Measurements from ENCODE around the gene CPEB3.

DNA sequence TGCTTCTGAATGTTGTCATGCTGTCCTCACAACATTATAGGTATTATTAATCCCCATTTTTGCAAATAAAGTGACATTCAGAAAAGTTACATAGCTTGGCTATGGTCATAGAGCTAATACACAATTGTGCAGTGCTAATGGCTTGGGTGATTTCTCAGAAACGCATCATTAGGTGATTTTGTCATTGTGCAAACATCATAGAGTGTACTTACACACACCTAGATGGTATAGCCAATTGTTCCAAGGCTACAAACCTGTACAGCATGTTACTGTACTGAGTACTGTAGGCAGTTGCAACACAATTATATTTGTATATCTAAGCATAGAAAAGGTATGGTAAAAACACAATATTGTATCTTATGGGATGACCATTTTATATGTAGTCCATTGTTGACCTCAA lies 276.3 kb downstream of the CPEB3 start:
- TF ChIP-seq, protein P1, sequence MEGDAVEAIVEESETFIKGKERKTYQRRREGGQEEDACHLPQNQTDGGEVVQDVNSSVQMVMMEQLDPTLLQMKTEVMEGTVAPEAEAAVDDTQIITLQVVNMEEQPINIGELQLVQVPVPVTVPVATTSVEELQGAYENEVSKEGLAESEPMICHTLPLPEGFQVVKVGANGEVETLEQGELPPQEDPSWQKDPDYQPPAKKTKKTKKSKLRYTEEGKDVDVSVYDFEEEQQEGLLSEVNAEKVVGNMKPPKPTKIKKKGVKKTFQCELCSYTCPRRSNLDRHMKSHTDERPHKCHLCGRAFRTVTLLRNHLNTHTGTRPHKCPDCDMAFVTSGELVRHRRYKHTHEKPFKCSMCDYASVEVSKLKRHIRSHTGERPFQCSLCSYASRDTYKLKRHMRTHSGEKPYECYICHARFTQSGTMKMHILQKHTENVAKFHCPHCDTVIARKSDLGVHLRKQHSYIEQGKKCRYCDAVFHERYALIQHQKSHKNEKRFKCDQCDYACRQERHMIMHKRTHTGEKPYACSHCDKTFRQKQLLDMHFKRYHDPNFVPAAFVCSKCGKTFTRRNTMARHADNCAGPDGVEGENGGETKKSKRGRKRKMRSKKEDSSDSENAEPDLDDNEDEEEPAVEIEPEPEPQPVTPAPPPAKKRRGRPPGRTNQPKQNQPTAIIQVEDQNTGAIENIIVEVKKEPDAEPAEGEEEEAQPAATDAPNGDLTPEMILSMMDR (IDR thresholded peaks at IDR 0.05), result no peak
- TF ChIP-seq POLR2A (IDR thresholded peaks at IDR 0.05), result no peak

Measured in testis (tissue), 2 donors.